ENCODE data around the gene CDCA4.

GRCh38 chr14:105064721-105065143, 43.8 kb upstream of the CDCA4 start:
- TF ChIP-seq, protein P1, sequence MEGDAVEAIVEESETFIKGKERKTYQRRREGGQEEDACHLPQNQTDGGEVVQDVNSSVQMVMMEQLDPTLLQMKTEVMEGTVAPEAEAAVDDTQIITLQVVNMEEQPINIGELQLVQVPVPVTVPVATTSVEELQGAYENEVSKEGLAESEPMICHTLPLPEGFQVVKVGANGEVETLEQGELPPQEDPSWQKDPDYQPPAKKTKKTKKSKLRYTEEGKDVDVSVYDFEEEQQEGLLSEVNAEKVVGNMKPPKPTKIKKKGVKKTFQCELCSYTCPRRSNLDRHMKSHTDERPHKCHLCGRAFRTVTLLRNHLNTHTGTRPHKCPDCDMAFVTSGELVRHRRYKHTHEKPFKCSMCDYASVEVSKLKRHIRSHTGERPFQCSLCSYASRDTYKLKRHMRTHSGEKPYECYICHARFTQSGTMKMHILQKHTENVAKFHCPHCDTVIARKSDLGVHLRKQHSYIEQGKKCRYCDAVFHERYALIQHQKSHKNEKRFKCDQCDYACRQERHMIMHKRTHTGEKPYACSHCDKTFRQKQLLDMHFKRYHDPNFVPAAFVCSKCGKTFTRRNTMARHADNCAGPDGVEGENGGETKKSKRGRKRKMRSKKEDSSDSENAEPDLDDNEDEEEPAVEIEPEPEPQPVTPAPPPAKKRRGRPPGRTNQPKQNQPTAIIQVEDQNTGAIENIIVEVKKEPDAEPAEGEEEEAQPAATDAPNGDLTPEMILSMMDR (IDR thresholded peaks at IDR 0.05; ENCODE audit: low read length) = no peak
- no peak for TF ChIP-seq EZH2 (IDR thresholded peaks at IDR 0.05; ENCODE audit: borderline replicate concordance, low read length)
